SW 1271 (cell line): ENCODE measurements around the gene LRP1B.
"Not testable (repeated sequence)": the region's sequence is repeated elsewhere in the genome, so short reads cannot be mapped to it uniquely, and the experiment has no call there.

Experiments used
- DNase-seq, 2 experiments: peaks; one replicate each; lab custom pipeline; 2025; lab: John Stamatoyannopoulos, UW

LRP1B gene

GRCh38 chr2:140601801-140602200 lies 1529.0 kb downstream of the LRP1B start:
- no peak for DNase-seq

GRCh38 chr2:140601342-140601741 lies 1529.5 kb downstream of the LRP1B start:
- no peak for DNase-seq

- no peak for DNase-seq
These were observed 1530.7 kb downstream of the LRP1B start for GRCh38 chr2:140600116-140600515.

- DNase-seq = no peak
These were observed 1533.0 kb downstream of the LRP1B start for GRCh38 chr2:140597836-140598235.

GRCh38 chr2:140597205-140597604 lies 1533.6 kb downstream of the LRP1B start:
- DNase-seq = no peak

GRCh38 chr2:140596447-140596846 lies 1534.4 kb downstream of the LRP1B start:
- DNase-seq = no peak

- DNase-seq = no peak
These were observed 1535.7 kb downstream of the LRP1B start for GRCh38 chr2:140595107-140595506.

- no peak for DNase-seq
These were observed 1537.7 kb downstream of the LRP1B start for GRCh38 chr2:140593132-140593531.

GRCh38 chr2:140589696-140590095 lies 1541.1 kb downstream of the LRP1B start:
- DNase-seq = no peak

- DNase-seq = no peak
These were observed 1541.5 kb downstream of the LRP1B start for GRCh38 chr2:140589273-140589672.

- peak in 1 of 2 experiments; percentile 27 for DNase-seq
These were observed 1544.4 kb downstream of the LRP1B start for GRCh38 chr2:140586379-140586778.

GRCh38 chr2:140585016-140585415 lies 1545.8 kb downstream of the LRP1B start:
- DNase-seq = no peak

- no peak for DNase-seq
These were observed 1546.3 kb downstream of the LRP1B start for GRCh38 chr2:140584471-140584870.

GRCh38 chr2:140580532-140581151 lies 1550.2 kb downstream of the LRP1B start:
- no peak for DNase-seq

- no peak for DNase-seq
These were observed 1553.4 kb downstream of the LRP1B start for GRCh38 chr2:140577453-140577852.

- DNase-seq = no peak
These were observed 1563.1 kb downstream of the LRP1B start for GRCh38 chr2:140567734-140568133.

- DNase-seq = no peak
These were observed 1565.1 kb downstream of the LRP1B start for GRCh38 chr2:140565756-140566155.

- DNase-seq = no peak
These were observed 1575.1 kb downstream of the LRP1B start for GRCh38 chr2:140555701-140556100.

GRCh38 chr2:140552634-140553033 lies 1578.2 kb downstream of the LRP1B start:
- no peak for DNase-seq

GRCh38 chr2:140551287-140551686 lies 1579.5 kb downstream of the LRP1B start:
- no peak for DNase-seq

GRCh38 chr2:140550821-140551220 lies 1580.0 kb downstream of the LRP1B start:
- no peak for DNase-seq

GRCh38 chr2:140544769-140545168 lies 1586.0 kb downstream of the LRP1B start:
- DNase-seq = not testable (repeated sequence)

- no peak for DNase-seq
These were observed 1588.2 kb downstream of the LRP1B start for GRCh38 chr2:140542627-140543026.

- DNase-seq = no peak
These were observed 1591.5 kb downstream of the LRP1B start for GRCh38 chr2:140539242-140539875.
